Right lobe of liver (tissue), 6 donors: Measurements from ENCODE around the gene TRPC4AP. TPM values are rescaled to one million over a fixed set of nuclear protein-coding genes. Genes with fewer than 3 reads are reported as not detected.
"Not testable (repeated sequence)": the region's sequence is repeated elsewhere in the genome, so short reads cannot be mapped to it uniquely, and the experiment has no call there.

ENCODE experiments used
- ATAC-seq, 4 donors: fragments of 200-7000 bp; cut with Tn5 transposase; one replicate each; pipeline ENCODE4 v1.9.1; 2020; ENCODE audit warnings: mild to moderate bottlenecking in 4 of 4, moderate library complexity in 4 of 4
- DNase-seq, 3 donors: peaks; one replicate each; pipeline ENCODE4 v3.0.0-alpha.2; 2020
- H3K27ac ChIP-seq, 3 donors: fragments of 200-600 bp; one replicate each; pipeline ENCODE4 v1.8.0; 2022
- H3K27me3 ChIP-seq, 2 donors: fragments of 200-600 bp; one replicate each; pipeline ENCODE4 v1.8.0; 2022
- H3K36me3 ChIP-seq, 4 donors: fragments of 200-600 bp; sonication (generic) in 1 of 4; one replicate each; pipeline versions ENCODE4 v1.5.1 to v1.8.0; 2017 to 2022; ENCODE audit warnings: control low read depth in 1 of 4
- H3K4me1 ChIP-seq, 4 donors: fragments of 200-600 bp; sonication (generic) in 1 of 4; one replicate each; pipeline versions ENCODE4 v1.5.1 to v1.8.0; 2017 to 2022; ENCODE audit warnings: control low read depth in 1 of 4
- H3K4me3 ChIP-seq, 3 donors: fragments of 200-600 bp; one replicate each; pipeline ENCODE4 v1.8.0; 2022
- H3K9me3 ChIP-seq, 4 donors: fragments of 200-600 bp; sonication (generic) in 1 of 4; one replicate each; pipeline versions ENCODE4 v1.5.1 to v1.8.0; 2017 to 2022; ENCODE audit warnings: control low read depth in 1 of 4
- CTCF ChIP-seq, 4 donors: fragments of 200-600 bp in 3 of 4; fragments of 450-650 bp in 1 of 4; IDR thresholded peaks; one replicate each; pipeline versions ENCODE4 v1.5.1 to v1.8.0; 2016 to 2022; ENCODE audit warnings: antibody characterized with exemption in 4 of 4, mild to moderate bottlenecking in 2 of 4
- POLR2A ChIP-seq: fragments of 450-650 bp; IDR thresholded peaks from one replicate; pipeline ENCODE4 v1.6.1; 2017; ENCODE audit warnings: antibody characterized with exemption, mild to moderate bottlenecking
- WGBS: methylation state at CpG from one replicate; pipeline ENCODE4 v1.1.6; 2018; ENCODE audit warnings: low coverage, low lambda C conversion rate; ENCODE audit not compliant: insufficient coverage; ENCODE audit errors: missing lambda C conversion rate; 5-methylcytosine and 5-hydroxymethylcytosine counted together
- intact Hi-C, 2 donors: fragments of 100-400 bp; cut with DNase I; formaldehyde crosslinking; loops; one replicate each; pipeline versions ENCODE4 v1.11.2 to v1.14.1; 2022
- total RNA-seq, 6 experiments: library from RNA; depleted of rRNA in 2 of 6; stranded (reverse); fragments of >200 nt in 2 of 6; fragmentation: NEBNext Ultra II Directional in 3 of 6; extraction: Animal tissue kit (Norgen Biotek cat#: 25700) in 3 of 6; gene quantifications; one replicate each; pipeline versions ENCODE4 v1.1.0 to v1.2.4, GENCODE V29; 2016 to 2023
- donor health status: DM: no; HTN: yes; CAD: no.
- donor health status: DM: no; HTN: no; CAD: no.
- donor health status: DM: no; HTN: no; CAD: no.
- donor health status: DM: no; HTN: yes; CAD: no.
- donor health status: DM: no; HTN: yes; CAD: no.

The TRPC4AP gene
- total RNA-seq, 6 experiments from 2014 or later: 27.6 to 39.3 (median 34.6) TPM

- Histone ChIP-seq H3K4me3 (no peak overlapping the region), H3K36me3 (peaks cover 0 to 15% (median 10%) of the 10 kb centered on the region in 4 donors), H3K27ac (no peak overlapping the region), H3K4me1 (peaks cover 0 to 16% (median 7%) of the 10 kb centered on the region in 4 donors), H3K9me3 (no peaks in the 10 kb centered on the region), H3K27me3 (no peaks in the 10 kb centered on the region)
- intact Hi-C loops: no loop called here
- DNase-seq: no peak
- 70% methylated on average over 7 of the region's 8 CpGs for WGBS
- peak in 2 of 4 donors; percentile 16 to 21 for ATAC-seq
- TF ChIP-seq CTCF (IDR thresholded peaks at IDR 0.05) (no peak), POLR2A (no peak)
Measured at GRCh38 chr20:35079472-35080347, 12.9 kb downstream of the TRPC4AP start.

GRCh38 chr20:35077872-35078271, 14.7 kb downstream of the TRPC4AP start:
- ATAC-seq: no peak

GRCh38 chr20:35077341-35077740, 15.3 kb downstream of the TRPC4AP start:
- no peak overlapping the region for H3K27ac ChIP-seq
- H3K9me3 ChIP-seq: no peaks in the 10 kb centered on the region
- peaks cover 0 to 15% (median 10%) of the 10 kb centered on the region in 4 donors for H3K36me3 ChIP-seq
- no peak overlapping the region for H3K4me3 ChIP-seq
- TF ChIP-seq CTCF (IDR thresholded peaks at IDR 0.05) (no peak), POLR2A (no peak)
- DNase-seq (no peak), ATAC-seq (no peak)
- H3K27me3 ChIP-seq: no peaks in the 10 kb centered on the region
- H3K4me1 ChIP-seq: peaks cover 0 to 16% (median 7%) of the 10 kb centered on the region in 4 donors
- WGBS: 85% methylated on average over 4 of the region's 5 CpGs
- intact Hi-C loops: no loop called here

More at GRCh38 chr20:35077872-35078271, 14.7 kb downstream of the TRPC4AP start:
- Histone ChIP-seq H3K9me3 (no peaks in the 10 kb centered on the region), H3K36me3 (peaks cover 0 to 15% (median 10%) of the 10 kb centered on the region in 4 donors), H3K4me1 (peaks cover 0 to 16% (median 7%) of the 10 kb centered on the region in 4 donors), H3K27me3 (no peaks in the 10 kb centered on the region), H3K4me3 (no peak overlapping the region), H3K27ac (no peak overlapping the region)
- TF ChIP-seq POLR2A (no peak), CTCF (IDR thresholded peaks at IDR 0.05) (no peak)
- 93% methylated on average over 5 of the region's 5 CpGs for WGBS
- DNase-seq: no peak
- intact Hi-C loops: no loop called here

- ATAC-seq, H3K9me3 ChIP-seq, H3K27ac ChIP-seq, intact Hi-C loops, DNase-seq, H3K27me3 ChIP-seq, H3K4me1 ChIP-seq, H3K4me3 ChIP-seq: not testable (repeated sequence)
- WGBS: 86% methylated on average over 7 of the region's 8 CpGs
- peaks cover 0 to 11% (median 0%) of the 10 kb centered on the region in 4 donors for H3K36me3 ChIP-seq
Measured at GRCh38 chr20:35071436-35072153, 21.0 kb downstream of the TRPC4AP start.

GRCh38 chr20:35066194-35066593, 26.4 kb downstream of the TRPC4AP start:
- TF ChIP-seq POLR2A: no peak
- TF ChIP-seq CTCF (IDR thresholded peaks at IDR 0.05): no peak
- Histone ChIP-seq H3K4me1 (peaks cover 0 to 6% (median 0%) of the 10 kb centered on the region in 4 donors), H3K36me3 (peaks cover 0 to 11% (median 4%) of the 10 kb centered on the region in 4 donors), H3K27ac (no peak overlapping the region), H3K4me3 (no peak overlapping the region), H3K27me3 (no peaks in the 10 kb centered on the region), H3K9me3 (no peaks in the 10 kb centered on the region)
- 93% methylated on average over 6 of the region's 6 CpGs for WGBS
- no peak for ATAC-seq
- intact Hi-C loops: no loop called here
- no peak for DNase-seq
